ENCODE measurements around the gene OR52K2.

OR52K2 gene

GRCh38 chr11:4493480-4493818, 44.4 kb downstream of the OR52K2 start:
- no peak overlapping the region for H3K4me3 ChIP-seq (ENCODE audit: low read depth, low read length)
- no peak for TF ChIP-seq CTCF (IDR thresholded peaks at IDR 0.05; ENCODE audit: insufficient read depth, low read depth, low read length, missing control alignments)
- no peak for DNase-seq (ENCODE audit: low read depth)

DNA sequence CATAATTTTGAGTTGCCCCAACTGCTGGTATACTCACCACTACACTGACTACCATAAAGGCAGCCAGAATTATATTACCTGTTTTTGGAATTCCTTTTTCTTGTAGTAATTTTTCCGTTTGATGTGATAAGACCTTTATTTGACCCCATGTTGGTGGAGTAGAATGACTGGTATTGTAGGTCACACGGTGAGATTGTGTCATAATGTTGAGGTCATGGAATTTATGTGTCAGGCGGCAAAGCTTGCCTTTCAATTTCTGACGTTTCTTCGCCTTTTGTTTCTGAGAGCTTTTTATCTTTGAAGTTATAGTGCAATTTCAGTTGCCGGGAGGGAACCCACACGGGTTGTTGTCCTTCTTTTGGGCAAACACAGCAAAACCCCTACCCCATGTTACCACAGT, 46.4 kb downstream of the OR52K2 start:
- no peak for TF ChIP-seq CTCF (IDR thresholded peaks at IDR 0.05; ENCODE audit: insufficient read depth, low read depth, low read length, missing control alignments)
- no peak for DNase-seq (ENCODE audit: low read depth)
- no peak overlapping the region for H3K4me3 ChIP-seq (ENCODE audit: low read depth, low read length)

DNA sequence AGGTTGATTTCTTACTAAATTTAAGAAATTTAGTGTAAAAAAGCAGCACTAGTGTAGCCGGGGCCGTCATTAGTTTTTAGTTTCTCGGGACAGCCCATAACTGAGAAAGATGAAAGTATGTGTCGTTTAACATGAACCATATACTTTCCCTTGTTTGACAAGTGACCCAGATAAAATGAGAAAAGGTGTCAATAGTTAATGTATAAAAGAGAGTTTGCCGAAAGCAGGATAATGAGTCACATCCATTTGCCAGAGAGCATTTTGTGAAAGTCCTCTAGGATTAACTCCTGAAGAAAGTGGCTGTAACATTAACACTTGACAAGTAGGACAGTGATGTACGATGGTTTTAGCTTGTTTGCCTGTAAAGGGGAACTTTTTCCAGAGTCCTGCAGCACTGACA, 46.9 kb downstream of the OR52K2 start:
- no peak overlapping the region for H3K4me3 ChIP-seq (ENCODE audit: low read depth, low read length)
- no peak for TF ChIP-seq CTCF (IDR thresholded peaks at IDR 0.05; ENCODE audit: insufficient read depth, low read depth, low read length, missing control alignments)
- no peak for DNase-seq (ENCODE audit: low read depth)

- DNase-seq (ENCODE audit: low read depth) = no peak
- TF ChIP-seq CTCF (IDR thresholded peaks at IDR 0.05; ENCODE audit: insufficient read depth, low read depth, low read length, missing control alignments) = no peak
- H3K4me3 ChIP-seq (ENCODE audit: low read depth, low read length) = no peak overlapping the region
Observed at GRCh38 chr11:4496557-4497248, 47.6 kb downstream of the OR52K2 start.

Data from GM12865 (cell line).